Measurements from ENCODE around the gene DPP4. TPM values are rescaled to one million over a fixed set of nuclear protein-coding genes. Genes with fewer than 3 reads are reported as not detected.

The DPP4 gene
- total RNA-seq: 45.6 and 96.3 TPM in 2 replicates

GRCh38 chr2:162073888-162074631 lies at the start of gene DPP4:
Gene DPP4, minus strand, starts transcription at chr2:162074215. Its CDS starts 234 bp downstream, at chr2:162073981.

Other genes starting within 250 kb of the DPP4 start
- not detected in 2 replicates for gene GCG, start 78.0 kb upstream of the DPP4 start, total RNA-seq
- 62.3 and 69.7 TPM in 2 replicates for gene FAP, start 169.2 kb upstream of the DPP4 start, total RNA-seq
- 1.5 and 3.5 TPM in 2 replicates for gene IFIH1, start 244.5 kb upstream of the DPP4 start, total RNA-seq

Data from pericardium fibroblast (primary cell).